ENCODE measurements around the gene ADGRG6. TPM values are rescaled to one million over a fixed set of nuclear protein-coding genes. Genes with fewer than 3 reads are reported as not detected.

The ADGRG6 gene
- total and polyA plus RNA-seq, 2 donors from 2014 or later = 2.6 to 32.8 TPM

DNA sequence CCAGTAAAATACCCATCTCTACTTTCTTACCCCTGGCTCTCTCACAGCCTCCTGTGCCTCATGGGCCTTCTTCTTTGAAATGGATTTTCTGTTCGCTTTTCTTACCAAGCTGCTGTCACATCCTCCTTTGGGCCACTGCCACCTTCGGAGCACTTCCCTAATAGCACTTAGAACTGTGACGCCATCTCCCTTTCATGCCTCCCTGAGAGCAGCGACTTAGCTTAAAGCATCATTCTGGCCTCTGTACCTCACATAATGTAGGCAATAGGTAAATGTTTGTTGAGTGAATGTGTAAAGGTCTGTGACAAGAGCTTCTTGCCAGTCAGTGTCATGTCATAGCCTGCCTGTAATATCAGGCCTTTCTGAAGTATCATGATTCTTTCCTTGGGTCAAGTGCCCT is 78.8 kb downstream of the ADGRG6 start:
- Histone ChIP-seq H3K4me1 (ENCODE audit: control insufficient read depth in 2 of 3, insufficient read depth in 2 of 3, low read depth in 1 of 3, low read length in 3 of 3) (peaks cover 0 to 6% (median 0%) of the 10 kb centered on the region in 3 donors), H3K27me3 (ENCODE audit: control insufficient read depth, insufficient read depth, low read length) (no peaks in the 10 kb centered on the region), H3K4me3 (ENCODE audit: low read length in 3 of 3) (no peak overlapping the region), H3K9ac (ENCODE audit: low read length in 3 of 3) (no peak overlapping the region), H3K36me3 (ENCODE audit: control insufficient read depth in 2 of 3, insufficient read depth in 3 of 3, low read length in 3 of 3) (no peaks in the 10 kb centered on the region), H3K9me3 (ENCODE audit: control insufficient read depth in 2 of 3, insufficient read depth in 1 of 3, low read length in 3 of 3) (no peaks in the 10 kb centered on the region), H3K27ac (ENCODE audit: low read depth in 2 of 2, low read length in 2 of 2) (no peak overlapping the region)
- DNase-seq (no peak), FAIRE-seq (no peak)
- TF ChIP-seq, protein P1, sequence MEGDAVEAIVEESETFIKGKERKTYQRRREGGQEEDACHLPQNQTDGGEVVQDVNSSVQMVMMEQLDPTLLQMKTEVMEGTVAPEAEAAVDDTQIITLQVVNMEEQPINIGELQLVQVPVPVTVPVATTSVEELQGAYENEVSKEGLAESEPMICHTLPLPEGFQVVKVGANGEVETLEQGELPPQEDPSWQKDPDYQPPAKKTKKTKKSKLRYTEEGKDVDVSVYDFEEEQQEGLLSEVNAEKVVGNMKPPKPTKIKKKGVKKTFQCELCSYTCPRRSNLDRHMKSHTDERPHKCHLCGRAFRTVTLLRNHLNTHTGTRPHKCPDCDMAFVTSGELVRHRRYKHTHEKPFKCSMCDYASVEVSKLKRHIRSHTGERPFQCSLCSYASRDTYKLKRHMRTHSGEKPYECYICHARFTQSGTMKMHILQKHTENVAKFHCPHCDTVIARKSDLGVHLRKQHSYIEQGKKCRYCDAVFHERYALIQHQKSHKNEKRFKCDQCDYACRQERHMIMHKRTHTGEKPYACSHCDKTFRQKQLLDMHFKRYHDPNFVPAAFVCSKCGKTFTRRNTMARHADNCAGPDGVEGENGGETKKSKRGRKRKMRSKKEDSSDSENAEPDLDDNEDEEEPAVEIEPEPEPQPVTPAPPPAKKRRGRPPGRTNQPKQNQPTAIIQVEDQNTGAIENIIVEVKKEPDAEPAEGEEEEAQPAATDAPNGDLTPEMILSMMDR (IDR thresholded peaks at IDR 0.05; ENCODE audit: borderline replicate concordance, extremely low read depth, insufficient read depth) = no peak
- intact Hi-C loops (cut with DNase I) = no loop called here

DNA sequence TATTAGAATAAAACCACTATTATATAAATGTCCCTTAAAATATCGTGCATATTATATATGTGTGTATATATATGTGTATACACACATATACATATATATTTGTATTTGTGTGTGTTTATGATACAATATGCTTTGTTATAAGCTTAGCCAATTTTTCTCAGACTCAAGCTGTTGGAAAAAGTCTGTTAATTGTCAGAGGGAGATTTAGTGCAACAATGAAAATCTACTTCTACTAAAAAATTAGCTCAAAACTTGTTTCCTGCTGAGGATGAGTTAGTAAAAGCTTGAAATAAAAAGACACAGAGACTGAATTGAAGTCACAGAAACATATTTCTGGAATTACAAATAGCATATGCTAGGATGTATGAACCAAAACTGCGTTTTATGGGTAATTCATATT is 79.4 kb downstream of the ADGRG6 start:
- H3K4me3 ChIP-seq (ENCODE audit: low read length in 3 of 3) = no peak overlapping the region
- TF ChIP-seq, protein P1 (IDR thresholded peaks at IDR 0.05; ENCODE audit: borderline replicate concordance, extremely low read depth, insufficient read depth) = no peak
- H3K9ac ChIP-seq (ENCODE audit: low read length in 3 of 3) = no peak overlapping the region
- intact Hi-C loops (cut with DNase I) = no loop called here
- H3K27ac ChIP-seq (ENCODE audit: low read depth in 2 of 2, low read length in 2 of 2) = no peak overlapping the region
- no peaks in the 10 kb centered on the region for H3K27me3 ChIP-seq (ENCODE audit: control insufficient read depth, insufficient read depth, low read length)
- no peaks in the 10 kb centered on the region for H3K36me3 ChIP-seq (ENCODE audit: control insufficient read depth in 2 of 3, insufficient read depth in 3 of 3, low read length in 3 of 3)
- DNase-seq = no peak
- H3K4me1 ChIP-seq (ENCODE audit: control insufficient read depth in 2 of 3, insufficient read depth in 2 of 3, low read depth in 1 of 3, low read length in 3 of 3) = peaks cover 0 to 6% (median 0%) of the 10 kb centered on the region in 3 donors
- no peak for FAIRE-seq
- H3K9me3 ChIP-seq (ENCODE audit: control insufficient read depth in 2 of 3, insufficient read depth in 1 of 3, low read length in 3 of 3) = no peaks in the 10 kb centered on the region

DNA sequence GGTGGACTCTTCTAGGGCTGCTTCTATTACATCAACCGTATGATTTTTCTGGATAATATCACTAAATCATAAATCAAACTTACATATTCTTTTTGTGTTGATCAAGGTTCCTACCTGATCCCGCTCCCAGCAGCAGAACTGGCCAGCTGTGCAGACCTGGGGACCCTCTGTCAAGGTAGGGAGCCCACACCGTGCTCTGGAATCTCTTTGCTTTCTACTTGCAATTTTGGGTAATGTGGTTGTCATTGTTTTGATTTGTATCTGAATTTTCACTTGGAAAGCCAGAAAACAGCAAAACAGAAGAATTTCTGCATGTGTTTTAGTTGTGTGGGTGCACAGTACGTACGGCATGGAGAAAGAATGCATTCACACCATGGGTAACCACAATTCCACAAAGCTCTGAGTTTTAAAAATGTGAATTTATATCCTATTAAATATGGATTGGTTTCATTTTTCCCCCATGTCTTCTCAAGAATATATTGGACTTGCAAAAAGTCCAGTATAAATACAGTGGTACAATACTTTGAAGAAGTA is 80.1 kb downstream of the ADGRG6 start:
- Histone ChIP-seq H3K9ac (ENCODE audit: low read length in 3 of 3) (no peak overlapping the region), H3K4me1 (ENCODE audit: control insufficient read depth in 2 of 3, insufficient read depth in 2 of 3, low read depth in 1 of 3, low read length in 3 of 3) (peaks cover 0 to 4% (median 0%) of the 10 kb centered on the region in 3 donors), H3K4me3 (ENCODE audit: low read length in 3 of 3) (no peak overlapping the region), H3K27me3 (ENCODE audit: control insufficient read depth, insufficient read depth, low read length) (no peaks in the 10 kb centered on the region), H3K27ac (ENCODE audit: low read depth in 2 of 2, low read length in 2 of 2) (no peak overlapping the region), H3K9me3 (ENCODE audit: control insufficient read depth in 2 of 3, insufficient read depth in 1 of 3, low read length in 3 of 3) (no peaks in the 10 kb centered on the region), H3K36me3 (ENCODE audit: control insufficient read depth in 2 of 3, insufficient read depth in 3 of 3, low read length in 3 of 3) (no peaks in the 10 kb centered on the region)
- no peak for DNase-seq
- intact Hi-C loops (cut with DNase I) = no loop called here
- no peak for FAIRE-seq
- TF ChIP-seq, protein P1 (IDR thresholded peaks at IDR 0.05; ENCODE audit: borderline replicate concordance, extremely low read depth, insufficient read depth) = no peak

Measured in kidney (tissue), 14 donors.